HEK293 (cell line): ENCODE data around the gene WDCP.
A peak's percentile ranks its signal among the peaks of the same experiment; 100 is the strongest.

Experiments
- GLI4 ChIP-seq: fragments of 450-650 bp; formaldehyde crosslinking; IDR thresholded peaks from 2 replicates; pipeline ENCODE4 v1.5.1; 2016; ENCODE audit warnings: missing biosample characterization, missing genetic modification characterization
- HOXA7 ChIP-seq: sonication (generic); formaldehyde crosslinking; IDR thresholded peaks from 2 replicates; pipeline ENCODE4 v1.8.1; 2022; ENCODE audit warnings: missing genetic modification reagents, borderline replicate concordance
- MEIS1 ChIP-seq: sonication (generic); formaldehyde crosslinking; IDR thresholded peaks from 2 replicates; pipeline ENCODE4 v1.8.1; 2022; ENCODE audit warnings: missing genetic modification reagents, mild to moderate bottlenecking, borderline replicate concordance
- MYNN ChIP-seq: fragments of 450-650 bp; formaldehyde crosslinking; IDR thresholded peaks from 2 replicates; pipeline ENCODE4 v1.5.1; 2016; ENCODE audit warnings: missing biosample characterization, missing genetic modification characterization, borderline replicate concordance
- ZFP41 ChIP-seq: fragments of 450-650 bp; formaldehyde crosslinking; IDR thresholded peaks from 2 replicates; pipeline ENCODE4 v1.5.1; 2016; ENCODE audit warnings: missing biosample characterization, missing genetic modification characterization, borderline replicate concordance
- ZNF16 ChIP-seq: fragments of 450-650 bp; formaldehyde crosslinking; IDR thresholded peaks from 2 replicates; pipeline ENCODE4 v1.5.1; 2016; ENCODE audit warnings: low read depth, missing biosample characterization, missing genetic modification characterization
- ZNF184 ChIP-seq: fragments of 450-650 bp; IDR thresholded peaks from 2 replicates; pipeline ENCODE4 v1.5.1; 2018; ENCODE audit warnings: missing biosample characterization, mild to moderate bottlenecking, missing genetic modification characterization
- ZNF214 ChIP-seq: fragments of 450-650 bp; formaldehyde crosslinking; IDR thresholded peaks from 2 replicates; pipeline ENCODE4 v1.5.1; 2017; ENCODE audit warnings: missing biosample characterization, mild to moderate bottlenecking, missing genetic modification characterization, borderline replicate concordance
- ZNF23 ChIP-seq: fragments of 450-650 bp; formaldehyde crosslinking; IDR thresholded peaks from 2 replicates; pipeline ENCODE4 v1.5.1; 2016; ENCODE audit warnings: missing biosample characterization, missing genetic modification characterization, borderline replicate concordance
- ZNF24 ChIP-seq: fragments of 450-650 bp; formaldehyde crosslinking; IDR thresholded peaks from 2 replicates; pipeline ENCODE4 v1.5.1; 2016; ENCODE audit warnings: missing biosample characterization, missing genetic modification characterization
- ZNF292 ChIP-seq: fragments of 450-650 bp; formaldehyde crosslinking; IDR thresholded peaks from 2 replicates; pipeline ENCODE4 v1.5.1; 2016; ENCODE audit warnings: low read depth, missing biosample characterization, missing genetic modification characterization, borderline replicate concordance
- ZNF354C ChIP-seq: fragments of 450-650 bp; formaldehyde crosslinking; IDR thresholded peaks from 2 replicates; pipeline ENCODE4 v1.5.1; 2016; ENCODE audit warnings: missing biosample characterization, missing genetic modification characterization, low read depth, borderline replicate concordance
- ZNF426 ChIP-seq: fragments of 450-650 bp; formaldehyde crosslinking; IDR thresholded peaks from 2 replicates; pipeline ENCODE4 v1.5.1; 2017; ENCODE audit warnings: missing biosample characterization, missing genetic modification characterization, mild to moderate bottlenecking, inconsistent platforms, moderate library complexity
- ZNF513 ChIP-seq: fragments of 450-650 bp; IDR thresholded peaks from 2 replicates; pipeline ENCODE4 v1.5.1; 2018; ENCODE audit warnings: missing biosample characterization, missing genetic modification characterization
- ZNF514 ChIP-seq: fragments of 450-650 bp; formaldehyde crosslinking; IDR thresholded peaks from 2 replicates; pipeline ENCODE4 v1.5.1; 2016; ENCODE audit warnings: missing biosample characterization, missing genetic modification characterization
- ZNF544 ChIP-seq: fragments of 450-650 bp; formaldehyde crosslinking; IDR thresholded peaks from 2 replicates; pipeline ENCODE4 v1.5.0; 2017; ENCODE audit warnings: missing biosample characterization, missing genetic modification characterization
- ZNF560 ChIP-seq: fragments of 450-650 bp; formaldehyde crosslinking; IDR thresholded peaks from 2 replicates; pipeline ENCODE4 v1.5.1; 2017; ENCODE audit warnings: missing biosample characterization, missing genetic modification characterization, borderline replicate concordance
- ZNF596 ChIP-seq: fragments of 450-650 bp; IDR thresholded peaks from 2 replicates; pipeline ENCODE4 v1.5.0; 2018; ENCODE audit warnings: missing biosample characterization, mild to moderate bottlenecking, missing genetic modification characterization, moderate library complexity
- ZNF664 ChIP-seq: fragments of 450-650 bp; formaldehyde crosslinking; IDR thresholded peaks from 2 replicates; pipeline ENCODE4 v1.5.1; 2016; ENCODE audit warnings: missing biosample characterization, missing genetic modification characterization
- ZNF670 ChIP-seq: fragments of 450-650 bp; formaldehyde crosslinking; IDR thresholded peaks from 2 replicates; pipeline ENCODE4 v1.5.1; 2016; ENCODE audit warnings: missing biosample characterization, missing genetic modification characterization, low read depth
- ZNF707 ChIP-seq: fragments of 450-650 bp; formaldehyde crosslinking; IDR thresholded peaks from 2 replicates; pipeline ENCODE4 v1.5.1; 2016; ENCODE audit warnings: missing biosample characterization, missing genetic modification characterization
- ZNF76 ChIP-seq: fragments of 450-650 bp; formaldehyde crosslinking; IDR thresholded peaks from 2 replicates; pipeline ENCODE4; 2016; ENCODE audit warnings: low read depth, missing biosample characterization, missing genetic modification characterization, borderline replicate concordance
- ZNF792 ChIP-seq: fragments of 450-650 bp; formaldehyde crosslinking; IDR thresholded peaks from 2 replicates; pipeline ENCODE4 v1.5.1; 2016; ENCODE audit warnings: missing biosample characterization, missing genetic modification characterization
- ZSCAN30 ChIP-seq: fragments of 450-650 bp; IDR thresholded peaks from 2 replicates; pipeline ENCODE4 v1.5.1; 2018; ENCODE audit warnings: missing biosample characterization, mild to moderate bottlenecking, missing genetic modification characterization, moderate library complexity
- TF ChIP-seq, protein P1 (sequence below): fragments of 450-650 bp; formaldehyde crosslinking; IDR thresholded peaks from 2 replicates; pipeline ENCODE4 v1.5.1; 2017; ENCODE audit warnings: missing biosample characterization, missing genetic modification characterization
- TF ChIP-seq, protein P2 (sequence below): fragments of 450-650 bp; formaldehyde crosslinking; IDR thresholded peaks from 2 replicates; pipeline ENCODE4 v1.5.0; 2017; ENCODE audit warnings: missing biosample characterization, missing genetic modification characterization, borderline replicate concordance
- TF ChIP-seq, protein P3 (sequence below): fragments of 450-650 bp; formaldehyde crosslinking; IDR thresholded peaks from 2 replicates; pipeline ENCODE4 v1.5.1; 2016; ENCODE audit warnings: missing biosample characterization, missing genetic modification characterization
- TF ChIP-seq, protein P4 (sequence below): fragments of 450-650 bp; formaldehyde crosslinking; IDR thresholded peaks from 2 replicates; pipeline ENCODE4 v1.5.1; 2016; ENCODE audit warnings: missing biosample characterization, missing genetic modification characterization
- TF ChIP-seq, protein P5 (sequence below): fragments of 450-650 bp; formaldehyde crosslinking; IDR thresholded peaks from 2 replicates; pipeline ENCODE4 v1.5.1; 2016; ENCODE audit warnings: missing biosample characterization, missing genetic modification characterization

Gene WDCP

GRCh38 chr2:24046930-24047702 lies at the start of gene WDCP (continued):
- TF ChIP-seq ZNF560 (no peak), HOXA7 (CRISPR knock-in tag) (no peak), ZNF513 (tag by site-specific recombination) (no peak), ZNF664 (no peak), ZNF354C (no peak), ZFP41 (tag by site-specific recombination) (no peak), GLI4 (no peak), ZNF16 (tag by site-specific recombination) (no peak), ZNF76 (tag by site-specific recombination) (peak; percentile 81), ZNF544 (tag by site-specific recombination) (no peak), ZNF23 (tag by site-specific recombination) (no peak), ZNF24 (tag by site-specific recombination) (no peak), ZNF514 (tag by site-specific recombination) (no peak), ZNF670 (tag by site-specific recombination) (no peak), ZNF426 (tag by site-specific recombination) (no peak), ZSCAN30 (tag by site-specific recombination) (no peak), ZNF214 (tag by site-specific recombination) (no peak), MEIS1 (CRISPR knock-in tag) (no peak), ZNF184 (no peak), ZNF707 (tag by site-specific recombination) (no peak), MYNN (tag by site-specific recombination) (no peak), ZNF792 (tag by site-specific recombination) (no peak), ZNF596 (no peak), ZNF292 (no peak)
- TF ChIP-seq, protein P1, sequence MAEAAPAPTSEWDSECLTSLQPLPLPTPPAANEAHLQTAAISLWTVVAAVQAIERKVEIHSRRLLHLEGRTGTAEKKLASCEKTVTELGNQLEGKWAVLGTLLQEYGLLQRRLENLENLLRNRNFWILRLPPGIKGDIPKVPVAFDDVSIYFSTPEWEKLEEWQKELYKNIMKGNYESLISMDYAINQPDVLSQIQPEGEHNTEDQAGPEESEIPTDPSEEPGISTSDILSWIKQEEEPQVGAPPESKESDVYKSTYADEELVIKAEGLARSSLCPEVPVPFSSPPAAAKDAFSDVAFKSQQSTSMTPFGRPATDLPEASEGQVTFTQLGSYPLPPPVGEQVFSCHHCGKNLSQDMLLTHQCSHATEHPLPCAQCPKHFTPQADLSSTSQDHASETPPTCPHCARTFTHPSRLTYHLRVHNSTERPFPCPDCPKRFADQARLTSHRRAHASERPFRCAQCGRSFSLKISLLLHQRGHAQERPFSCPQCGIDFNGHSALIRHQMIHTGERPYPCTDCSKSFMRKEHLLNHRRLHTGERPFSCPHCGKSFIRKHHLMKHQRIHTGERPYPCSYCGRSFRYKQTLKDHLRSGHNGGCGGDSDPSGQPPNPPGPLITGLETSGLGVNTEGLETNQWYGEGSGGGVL (tag by site-specific recombination), result peak; percentile 42; the same call in 1 of the 2 replicates
- TF ChIP-seq, protein P2, sequence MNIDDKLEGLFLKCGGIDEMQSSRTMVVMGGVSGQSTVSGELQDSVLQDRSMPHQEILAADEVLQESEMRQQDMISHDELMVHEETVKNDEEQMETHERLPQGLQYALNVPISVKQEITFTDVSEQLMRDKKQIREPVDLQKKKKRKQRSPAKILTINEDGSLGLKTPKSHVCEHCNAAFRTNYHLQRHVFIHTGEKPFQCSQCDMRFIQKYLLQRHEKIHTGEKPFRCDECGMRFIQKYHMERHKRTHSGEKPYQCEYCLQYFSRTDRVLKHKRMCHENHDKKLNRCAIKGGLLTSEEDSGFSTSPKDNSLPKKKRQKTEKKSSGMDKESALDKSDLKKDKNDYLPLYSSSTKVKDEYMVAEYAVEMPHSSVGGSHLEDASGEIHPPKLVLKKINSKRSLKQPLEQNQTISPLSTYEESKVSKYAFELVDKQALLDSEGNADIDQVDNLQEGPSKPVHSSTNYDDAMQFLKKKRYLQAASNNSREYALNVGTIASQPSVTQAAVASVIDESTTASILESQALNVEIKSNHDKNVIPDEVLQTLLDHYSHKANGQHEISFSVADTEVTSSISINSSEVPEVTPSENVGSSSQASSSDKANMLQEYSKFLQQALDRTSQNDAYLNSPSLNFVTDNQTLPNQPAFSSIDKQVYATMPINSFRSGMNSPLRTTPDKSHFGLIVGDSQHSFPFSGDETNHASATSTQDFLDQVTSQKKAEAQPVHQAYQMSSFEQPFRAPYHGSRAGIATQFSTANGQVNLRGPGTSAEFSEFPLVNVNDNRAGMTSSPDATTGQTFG (tag by site-specific recombination), result no peak
- TF ChIP-seq, protein P3, sequence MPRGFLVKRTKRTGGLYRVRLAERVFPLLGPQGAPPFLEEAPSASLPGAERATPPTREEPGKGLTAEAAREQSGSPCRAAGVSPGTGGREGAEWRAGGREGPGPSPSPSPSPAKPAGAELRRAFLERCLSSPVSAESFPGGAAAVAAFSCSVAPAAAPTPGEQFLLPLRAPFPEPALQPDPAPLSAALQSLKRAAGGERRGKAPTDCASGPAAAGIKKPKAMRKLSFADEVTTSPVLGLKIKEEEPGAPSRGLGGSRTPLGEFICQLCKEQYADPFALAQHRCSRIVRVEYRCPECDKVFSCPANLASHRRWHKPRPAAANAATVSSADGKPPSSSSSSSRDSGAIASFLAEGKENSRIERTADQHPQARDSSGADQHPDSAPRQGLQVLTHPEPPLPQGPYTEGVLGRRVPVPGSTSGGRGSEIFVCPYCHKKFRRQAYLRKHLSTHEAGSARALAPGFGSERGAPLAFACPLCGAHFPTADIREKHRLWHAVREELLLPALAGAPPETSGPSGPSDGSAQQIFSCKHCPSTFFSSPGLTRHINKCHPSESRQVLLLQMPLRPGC (tag by site-specific recombination), result no peak; the same call in 1 of the 2 replicates
- TF ChIP-seq, protein P4, sequence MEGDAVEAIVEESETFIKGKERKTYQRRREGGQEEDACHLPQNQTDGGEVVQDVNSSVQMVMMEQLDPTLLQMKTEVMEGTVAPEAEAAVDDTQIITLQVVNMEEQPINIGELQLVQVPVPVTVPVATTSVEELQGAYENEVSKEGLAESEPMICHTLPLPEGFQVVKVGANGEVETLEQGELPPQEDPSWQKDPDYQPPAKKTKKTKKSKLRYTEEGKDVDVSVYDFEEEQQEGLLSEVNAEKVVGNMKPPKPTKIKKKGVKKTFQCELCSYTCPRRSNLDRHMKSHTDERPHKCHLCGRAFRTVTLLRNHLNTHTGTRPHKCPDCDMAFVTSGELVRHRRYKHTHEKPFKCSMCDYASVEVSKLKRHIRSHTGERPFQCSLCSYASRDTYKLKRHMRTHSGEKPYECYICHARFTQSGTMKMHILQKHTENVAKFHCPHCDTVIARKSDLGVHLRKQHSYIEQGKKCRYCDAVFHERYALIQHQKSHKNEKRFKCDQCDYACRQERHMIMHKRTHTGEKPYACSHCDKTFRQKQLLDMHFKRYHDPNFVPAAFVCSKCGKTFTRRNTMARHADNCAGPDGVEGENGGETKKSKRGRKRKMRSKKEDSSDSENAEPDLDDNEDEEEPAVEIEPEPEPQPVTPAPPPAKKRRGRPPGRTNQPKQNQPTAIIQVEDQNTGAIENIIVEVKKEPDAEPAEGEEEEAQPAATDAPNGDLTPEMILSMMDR (tag by site-specific recombination), result peak; percentile 14; the same call in 1 of the 2 replicates
- TF ChIP-seq, protein P5, sequence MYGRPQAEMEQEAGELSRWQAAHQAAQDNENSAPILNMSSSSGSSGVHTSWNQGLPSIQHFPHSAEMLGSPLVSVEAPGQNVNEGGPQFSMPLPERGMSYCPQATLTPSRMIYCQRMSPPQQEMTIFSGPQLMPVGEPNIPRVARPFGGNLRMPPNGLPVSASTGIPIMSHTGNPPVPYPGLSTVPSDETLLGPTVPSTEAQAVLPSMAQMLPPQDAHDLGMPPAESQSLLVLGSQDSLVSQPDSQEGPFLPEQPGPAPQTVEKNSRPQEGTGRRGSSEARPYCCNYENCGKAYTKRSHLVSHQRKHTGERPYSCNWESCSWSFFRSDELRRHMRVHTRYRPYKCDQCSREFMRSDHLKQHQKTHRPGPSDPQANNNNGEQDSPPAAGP, result peak; percentile 45
